Tibial nerve (tissue), 4 donors: ENCODE results near the gene NOTCH1.

Experiments
- CTCF ChIP-seq, 5 experiments: fragments of 200-600 bp in 3 of 5; fragments of 450-650 bp in 2 of 5; sonication (generic) in 3 of 5; IDR thresholded peaks; one replicate each; pipeline ENCODE4 v1.5.1; 2016 to 2019; ENCODE audit warnings: antibody characterized with exemption in 5 of 5, mild to moderate bottlenecking in 3 of 5, moderate library complexity in 2 of 5
- EP300 ChIP-seq, 2 donors: sonication (generic); formaldehyde crosslinking; IDR thresholded peaks; one replicate each; pipeline ENCODE4 v1.6.1; 2017; ENCODE audit warnings: antibody characterized with exemption in 2 of 2, mild to moderate bottlenecking in 1 of 2
- POLR2A ChIP-seq, 2 donors: fragments of 450-650 bp; IDR thresholded peaks; one replicate each; pipeline ENCODE4 v1.6.1; 2017; ENCODE audit warnings: antibody characterized with exemption in 2 of 2, mild to moderate bottlenecking in 2 of 2, moderate library complexity in 2 of 2

DNA sequence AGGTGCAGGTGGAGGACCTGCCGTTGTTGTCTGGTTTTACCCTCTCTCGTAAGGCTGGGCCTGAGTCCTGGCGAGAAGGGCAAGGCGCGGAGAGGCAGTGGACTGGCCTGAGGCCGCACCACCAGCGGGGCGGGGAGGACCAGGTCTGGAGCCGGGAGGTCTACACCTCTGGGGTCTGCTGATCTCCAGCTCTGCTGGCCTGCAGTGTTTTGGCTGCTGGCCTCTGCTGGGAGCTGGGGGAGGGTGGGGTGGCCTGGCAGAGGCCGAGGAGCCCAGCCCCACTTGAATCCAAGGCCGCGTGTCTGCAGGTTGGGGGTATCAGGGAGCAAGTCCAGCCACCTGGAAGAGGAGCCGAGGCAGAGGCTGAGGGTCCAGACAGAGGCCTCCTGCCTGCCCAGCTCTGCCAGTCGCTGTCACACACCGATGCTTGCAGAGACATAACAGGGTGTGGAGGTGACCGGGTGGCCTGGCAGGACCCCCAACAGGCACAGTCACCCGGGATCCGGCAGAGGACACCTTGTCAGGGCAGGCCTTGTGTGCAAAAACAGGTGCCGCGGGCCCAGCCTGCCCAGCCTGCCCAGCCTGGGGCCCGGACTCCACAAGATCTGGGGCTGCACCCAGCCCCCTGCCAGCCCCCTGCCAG, 29.9 kb upstream of the NOTCH1 start:
- TF ChIP-seq EP300 (IDR thresholded peaks at IDR 0.05) (no peak), CTCF (IDR thresholded peaks at IDR 0.05) (no peak), POLR2A (IDR thresholded peaks at IDR 0.05) (no peak)
